GM20000 (cell line): ENCODE data around the gene CASP6.

Experiments
- DNase-seq: peaks from one replicate; pipeline ENCODE4 v3.0.0; 2012; ENCODE audit warnings: low spot score
- CTCF ChIP-seq: IDR thresholded peaks from 2 replicates; pipeline ENCODE4 v1.5.1; 2012; ENCODE audit warnings: mild to moderate bottlenecking, control low read depth; ENCODE audit errors: extremely low read depth, missing control alignments

Gene CASP6

DNA sequence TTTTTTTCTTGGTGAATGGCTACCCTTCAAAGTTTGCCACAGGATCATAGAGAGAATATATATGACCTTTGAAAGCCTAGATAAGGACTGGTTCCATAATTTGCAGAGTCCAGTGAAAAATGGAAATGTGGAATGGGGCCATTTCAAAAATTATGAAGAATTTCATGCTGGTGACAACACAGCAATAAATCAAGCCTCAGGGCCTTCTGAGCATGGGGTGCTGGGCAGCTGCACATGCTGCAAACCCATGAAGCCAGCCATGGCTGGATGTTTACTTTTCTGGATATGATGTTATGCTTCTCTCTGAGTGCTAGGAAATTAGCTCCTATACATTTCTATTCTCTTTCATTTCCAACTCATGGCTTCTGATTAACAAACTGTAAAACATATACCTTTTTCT, 42.6 kb upstream of the CASP6 start:
- no peak for DNase-seq
- no peak for TF ChIP-seq CTCF

- no peak for DNase-seq
- no peak for TF ChIP-seq CTCF
Measured at GRCh38 chr4:109739547-109739946, 36.3 kb upstream of the CASP6 start.

GRCh38 chr4:109738104-109738872, 35.0 kb upstream of the CASP6 start:
- TF ChIP-seq CTCF = no peak

DNA sequence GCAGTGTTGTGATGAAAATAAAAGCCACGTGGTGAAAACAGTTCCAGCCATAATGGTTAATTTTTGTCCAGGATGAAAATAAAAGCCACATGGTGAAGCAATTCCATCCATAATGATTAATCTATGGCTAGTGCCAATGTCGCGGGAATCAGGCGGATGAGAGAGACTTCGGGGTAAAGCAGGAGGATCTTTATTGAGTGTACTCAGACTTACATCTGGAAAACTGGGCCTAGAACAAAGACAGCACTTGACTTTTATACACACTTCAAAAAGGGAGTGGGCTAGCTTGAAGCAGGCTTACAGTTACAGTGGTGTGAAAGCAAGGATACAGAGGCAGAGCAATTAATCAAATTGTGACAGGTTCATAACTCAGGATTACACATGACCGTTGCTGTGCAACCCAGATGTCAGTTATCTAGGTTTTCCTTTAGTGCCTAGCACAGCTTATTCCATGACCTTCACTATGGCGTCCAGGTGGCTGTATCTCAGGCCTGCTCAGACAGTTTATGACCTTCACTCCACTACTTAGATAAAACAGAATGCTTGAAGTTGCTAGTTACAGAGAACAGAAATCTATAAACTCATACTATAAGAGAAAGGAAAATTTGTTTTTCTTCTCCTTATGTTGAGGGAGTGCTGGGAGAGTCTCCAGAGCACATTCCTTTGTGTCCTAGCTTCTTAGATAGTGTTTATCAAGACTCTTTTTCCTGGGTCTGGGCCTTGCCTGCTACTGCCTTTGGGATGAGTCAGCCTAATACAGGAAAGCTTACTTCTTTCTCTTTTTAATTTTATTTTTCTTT, 32.5 kb upstream of the CASP6 start:
- no peak for TF ChIP-seq CTCF
- DNase-seq = no peak

More at GRCh38 chr4:109738104-109738872, 35.0 kb upstream of the CASP6 start:
- no peak for DNase-seq

GRCh38 chr4:109733728-109734127, 30.5 kb upstream of the CASP6 start:
- no peak for TF ChIP-seq CTCF
- DNase-seq = no peak

DNA sequence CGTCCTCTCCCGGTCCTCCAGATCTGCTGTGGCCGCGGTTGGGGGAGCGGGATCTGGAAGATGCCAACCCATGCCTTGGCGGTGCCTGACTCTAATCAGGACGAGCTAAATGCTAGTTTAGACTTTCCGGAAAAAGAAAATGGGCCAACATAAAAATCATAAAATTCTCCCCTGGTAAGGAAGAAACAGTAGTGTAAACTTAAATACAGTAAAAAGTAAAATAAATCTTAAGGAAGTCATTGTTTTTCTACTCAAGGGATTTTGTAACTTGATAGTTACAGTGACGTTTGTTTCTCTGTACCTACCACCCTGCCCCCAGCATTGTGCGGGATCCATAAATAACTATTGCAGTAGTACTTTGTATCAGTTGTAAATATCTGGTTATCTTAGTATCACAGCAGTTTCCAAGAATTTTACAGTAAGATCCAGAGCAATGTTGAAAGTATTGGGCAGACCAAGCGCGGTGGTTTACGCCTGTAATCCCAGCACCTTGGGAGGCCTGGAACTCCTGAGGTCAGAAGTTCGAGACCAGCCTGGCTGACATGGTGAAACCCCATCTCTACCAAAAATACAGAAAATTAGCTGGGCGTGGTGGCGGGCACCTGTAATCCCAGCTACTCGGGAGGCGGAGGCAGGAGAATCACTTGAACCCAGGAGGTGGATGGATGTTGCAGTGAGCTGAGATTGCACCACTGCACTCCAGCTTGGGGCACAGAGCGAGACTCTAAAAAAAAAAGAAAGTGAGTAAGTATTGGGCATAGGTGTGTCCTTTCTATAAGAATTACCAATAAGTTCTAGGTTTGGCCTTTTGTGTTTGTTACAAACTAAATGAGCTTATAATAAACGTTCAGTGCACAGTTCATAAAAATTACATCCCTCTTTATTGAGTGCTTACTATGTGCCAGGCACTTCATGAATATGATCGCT, 27.6 kb upstream of the CASP6 start:
- no peak for TF ChIP-seq CTCF
- no peak for DNase-seq
